ENCODE measurements around the gene OR6M1.

OR6M1 gene

DNA sequence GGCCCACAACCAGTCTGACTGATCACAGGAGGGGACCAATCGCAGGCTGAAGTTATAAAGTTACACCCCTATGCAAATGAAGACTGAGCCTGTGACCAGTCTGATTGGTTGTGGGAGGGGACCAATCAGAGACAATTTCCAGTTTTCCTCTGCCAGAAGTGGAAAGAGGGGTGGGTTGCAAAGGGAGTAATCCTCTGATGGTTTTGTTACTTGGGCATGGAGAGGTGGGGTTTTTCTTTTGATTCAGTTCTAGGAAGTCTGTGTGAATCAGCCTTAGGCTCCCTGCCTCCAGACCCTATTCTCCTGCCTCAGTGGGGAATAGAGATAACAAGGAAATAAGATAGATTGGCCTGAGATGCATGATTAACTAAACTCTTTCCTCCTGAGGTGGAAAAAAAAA lies 9.9 kb downstream of the OR6M1 start:
- Histone ChIP-seq H3K4me1 (ENCODE audit: low read length) (no peaks in the 10 kb centered on the region), H3K79me2 (ENCODE audit: low read length) (no peaks in the 10 kb centered on the region), H3K27ac (ENCODE audit: low read length) (no peak overlapping the region), H3K9ac (ENCODE audit: low read length) (no peak overlapping the region), H3K4me2 (ENCODE audit: low read depth, low read length) (no peak overlapping the region), H3K9me3 (replicated peaks; ENCODE audit: insufficient read depth, low read length) (no peaks in the 10 kb centered on the region), H3K27me3 (replicated peaks; ENCODE audit: insufficient read depth, low read length) (no peaks in the 10 kb centered on the region), H3K9me2 (replicated peaks; ENCODE audit: insufficient read depth, low read length) (no peaks in the 10 kb centered on the region), H3F3A (ENCODE audit: insufficient read depth, low read length) (no peaks in the 10 kb centered on the region), H4K20me1 (ENCODE audit: insufficient read depth, low read length) (no peaks in the 10 kb centered on the region), H2AFZ (ENCODE audit: low read length) (no peak overlapping the region), H3K4me3 (ENCODE audit: low read length) (no peak overlapping the region), H3K36me3 (replicated peaks; ENCODE audit: insufficient read depth, low read length) (no peaks in the 10 kb centered on the region)
- TF ChIP-seq EZH2phosphoT487 (IDR thresholded peaks at IDR 0.05; ENCODE audit: low read length) (no peak), EZH2 (optimal IDR thresholded peaks at IDR 0.05; ENCODE audit: low read depth, low read length) (no peak)
- TF ChIP-seq, protein P1, sequence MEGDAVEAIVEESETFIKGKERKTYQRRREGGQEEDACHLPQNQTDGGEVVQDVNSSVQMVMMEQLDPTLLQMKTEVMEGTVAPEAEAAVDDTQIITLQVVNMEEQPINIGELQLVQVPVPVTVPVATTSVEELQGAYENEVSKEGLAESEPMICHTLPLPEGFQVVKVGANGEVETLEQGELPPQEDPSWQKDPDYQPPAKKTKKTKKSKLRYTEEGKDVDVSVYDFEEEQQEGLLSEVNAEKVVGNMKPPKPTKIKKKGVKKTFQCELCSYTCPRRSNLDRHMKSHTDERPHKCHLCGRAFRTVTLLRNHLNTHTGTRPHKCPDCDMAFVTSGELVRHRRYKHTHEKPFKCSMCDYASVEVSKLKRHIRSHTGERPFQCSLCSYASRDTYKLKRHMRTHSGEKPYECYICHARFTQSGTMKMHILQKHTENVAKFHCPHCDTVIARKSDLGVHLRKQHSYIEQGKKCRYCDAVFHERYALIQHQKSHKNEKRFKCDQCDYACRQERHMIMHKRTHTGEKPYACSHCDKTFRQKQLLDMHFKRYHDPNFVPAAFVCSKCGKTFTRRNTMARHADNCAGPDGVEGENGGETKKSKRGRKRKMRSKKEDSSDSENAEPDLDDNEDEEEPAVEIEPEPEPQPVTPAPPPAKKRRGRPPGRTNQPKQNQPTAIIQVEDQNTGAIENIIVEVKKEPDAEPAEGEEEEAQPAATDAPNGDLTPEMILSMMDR (IDR thresholded peaks at IDR 0.05; ENCODE audit: low read length), result no peak
- DNase-seq, result no peak

DNA sequence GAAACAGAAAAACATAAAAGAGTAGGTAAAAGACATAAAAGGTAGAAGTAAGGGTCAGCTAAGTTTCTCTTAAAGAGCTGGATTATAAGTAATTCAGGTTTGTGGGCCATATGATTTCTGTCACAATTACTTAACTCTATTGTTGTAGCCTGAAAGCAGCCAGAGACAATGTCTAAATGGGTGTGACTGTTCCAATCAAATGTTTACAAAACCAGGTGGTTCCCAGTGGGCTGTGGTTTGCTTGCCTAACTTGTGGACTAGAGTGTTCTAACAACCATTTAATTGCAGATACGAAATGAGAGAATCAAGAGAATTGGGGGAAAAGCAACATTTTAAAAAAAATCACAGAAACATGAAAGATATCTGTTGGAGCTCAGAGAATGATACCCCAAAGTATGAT lies 22.6 kb downstream of the OR6M1 start:
- Histone ChIP-seq H3K4me1 (ENCODE audit: low read length) (no peaks in the 10 kb centered on the region), H3F3A (ENCODE audit: insufficient read depth, low read length) (no peaks in the 10 kb centered on the region), H3K9me2 (replicated peaks; ENCODE audit: insufficient read depth, low read length) (no peaks in the 10 kb centered on the region), H3K4me2 (ENCODE audit: low read depth, low read length) (no peak overlapping the region), H3K36me3 (replicated peaks; ENCODE audit: insufficient read depth, low read length) (no peaks in the 10 kb centered on the region), H3K27ac (ENCODE audit: low read length) (no peak overlapping the region), H2AFZ (ENCODE audit: low read length) (no peak overlapping the region), H4K20me1 (ENCODE audit: insufficient read depth, low read length) (no peaks in the 10 kb centered on the region), H3K79me2 (ENCODE audit: low read length) (no peaks in the 10 kb centered on the region), H3K9me3 (replicated peaks; ENCODE audit: insufficient read depth, low read length) (no peaks in the 10 kb centered on the region), H3K4me3 (ENCODE audit: low read length) (no peak overlapping the region), H3K9ac (ENCODE audit: low read length) (no peak overlapping the region), H3K27me3 (replicated peaks; ENCODE audit: insufficient read depth, low read length) (no peaks in the 10 kb centered on the region)
- TF ChIP-seq EZH2phosphoT487 (IDR thresholded peaks at IDR 0.05; ENCODE audit: low read length), result no peak
- TF ChIP-seq, protein P1 (IDR thresholded peaks at IDR 0.05; ENCODE audit: low read length), result no peak
- no peak for TF ChIP-seq EZH2 (optimal IDR thresholded peaks at IDR 0.05; ENCODE audit: low read depth, low read length)
- no peak for DNase-seq

DNA sequence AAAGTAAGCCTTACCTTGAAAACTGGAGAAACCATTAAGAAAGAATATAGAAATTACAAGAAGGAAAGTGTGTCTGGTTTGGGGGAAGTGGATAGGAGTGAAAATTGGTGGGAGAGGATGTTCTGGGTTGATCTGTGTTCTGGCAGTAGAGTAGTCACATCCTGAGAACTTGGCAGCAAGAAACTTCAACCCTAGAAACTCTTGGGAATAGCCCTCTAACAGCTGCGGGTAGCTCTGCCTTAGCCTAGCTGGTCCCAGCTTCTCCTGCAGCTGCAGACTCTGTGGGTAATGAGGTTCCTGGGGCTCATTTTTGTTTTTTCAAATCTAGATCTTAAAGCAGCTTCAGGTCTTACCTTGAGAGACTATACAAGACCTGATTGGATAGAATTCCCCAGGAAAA lies 27.6 kb downstream of the OR6M1 start:
- Histone ChIP-seq H3K9me2 (replicated peaks; ENCODE audit: insufficient read depth, low read length) (no peaks in the 10 kb centered on the region), H3K9me3 (replicated peaks; ENCODE audit: insufficient read depth, low read length) (no peaks in the 10 kb centered on the region), H2AFZ (ENCODE audit: low read length) (no peak overlapping the region), H3K27ac (ENCODE audit: low read length) (no peak overlapping the region), H3K27me3 (replicated peaks; ENCODE audit: insufficient read depth, low read length) (no peaks in the 10 kb centered on the region), H3F3A (ENCODE audit: insufficient read depth, low read length) (peaks cover 6% of the 10 kb centered on the region; the same call in 1 of the 2 replicates), H3K4me3 (ENCODE audit: low read length) (no peak overlapping the region), H3K36me3 (replicated peaks; ENCODE audit: insufficient read depth, low read length) (no peaks in the 10 kb centered on the region), H3K4me2 (ENCODE audit: low read depth, low read length) (no peak overlapping the region), H4K20me1 (ENCODE audit: insufficient read depth, low read length) (no peaks in the 10 kb centered on the region), H3K79me2 (ENCODE audit: low read length) (no peaks in the 10 kb centered on the region), H3K4me1 (ENCODE audit: low read length) (no peaks in the 10 kb centered on the region), H3K9ac (ENCODE audit: low read length) (no peak overlapping the region)
- TF ChIP-seq EZH2 (optimal IDR thresholded peaks at IDR 0.05; ENCODE audit: low read depth, low read length) (no peak), EZH2phosphoT487 (IDR thresholded peaks at IDR 0.05; ENCODE audit: low read length) (no peak)
- TF ChIP-seq, protein P1 (IDR thresholded peaks at IDR 0.05; ENCODE audit: low read length), result no peak
- DNase-seq, result no peak

Measured in MM.1S (cell line).